SK-N-SH (cell line): Measurements from ENCODE around the gene EFCAB6. TPM values are rescaled to one million over a fixed set of nuclear protein-coding genes. Genes with fewer than 3 reads are reported as not detected.

Experiments
- CTCF ChIA-PET: fragments of 300-600, 350-600 bp; formaldehyde crosslinking; extraction: SDS; loops from one replicate; lab custom pipeline; 2021; lab: Yijun Ruan, JAX
- POLR2A ChIA-PET: fragments of 350-600 bp; sonication (Branson Sonifier 250); formaldehyde crosslinking; extraction: SDS; loops from one replicate; lab custom pipeline; 2020; ENCODE audit warnings: antibody characterized with exemption, inconsistent platforms; lab: Yijun Ruan, JAX
- DNase-seq: peaks from one replicate; pipeline ENCODE4 v3.0.0; 2012
- H2AFZ ChIP-seq: fragments of 200-600 bp; sonication (generic); 2 replicates; pipeline ENCODE4 v1.8.1; 2016; ENCODE audit warnings: antibody characterized with exemption, mild to moderate bottlenecking, low read depth
- H3F3A ChIP-seq: fragments of 200-600 bp; sonication (generic); replicated peaks from 2 replicates; pipeline ENCODE3; 2016; ENCODE audit warnings: antibody characterized with exemption, mild to moderate bottlenecking; ENCODE audit not compliant: insufficient read depth
- H3K27ac ChIP-seq, 2 experiments: fragments of 200-500 bp in 1 of 2; fragments of 200-600 bp in 1 of 2; sonication (Bioruptor generic) in 1 of 2; sonication (generic), shearing (Covaris generic) in 1 of 2; 2 replicates each; pipeline versions ENCODE4 v1.5.1 to v1.6.1; 2014 to 2016; ENCODE audit warnings: low read depth in 2 of 2, inconsistent platforms in 1 of 2, low read length in 1 of 2, mild to moderate bottlenecking in 1 of 2, mixed read lengths in 1 of 2
- H3K27me3 ChIP-seq: fragments of 200-600 bp; sonication (generic), shearing (Covaris generic); 2 replicates; pipeline ENCODE4 v1.6.1; 2016; ENCODE audit warnings: mixed run types; ENCODE audit not compliant: insufficient read depth
- H3K36me3 ChIP-seq, 2 experiments: fragments of 200-500 bp in 1 of 2; fragments of 200-600 bp in 1 of 2; sonication (Bioruptor generic) in 1 of 2; sonication (generic) in 1 of 2; replicated peaks in 1 of 2; 2 replicates each; pipeline versions ENCODE3 to v1.5.1; 2014 to 2016; ENCODE audit warnings: low read length in 1 of 2, mild to moderate bottlenecking in 1 of 2; ENCODE audit not compliant: insufficient read depth in 2 of 2, control insufficient read depth in 1 of 2
- H3K4me1 ChIP-seq, 2 experiments: fragments of 200-500 bp in 1 of 2; fragments of 200-600 bp in 1 of 2; sonication (Bioruptor generic) in 1 of 2; sonication (generic), shearing (Covaris generic) in 1 of 2; 2 replicates each; pipeline versions ENCODE4 v1.5.1 to v1.6.1; 2014 to 2016; ENCODE audit warnings: low read depth in 1 of 2, low read length in 1 of 2, mixed run types in 1 of 2; ENCODE audit not compliant: insufficient read depth in 2 of 2, control insufficient read depth in 1 of 2
- H3K4me2 ChIP-seq: fragments of 200-600 bp; sonication (generic), shearing (Covaris generic); 2 replicates; pipeline ENCODE4 v1.6.1; 2017; ENCODE audit warnings: mixed run types
- H3K4me3 ChIP-seq, 2 experiments: fragments of 200-500 bp in 1 of 2; fragments of 200-600 bp in 1 of 2; sonication (Bioruptor generic) in 1 of 2; sonication (generic), shearing (Covaris generic) in 1 of 2; 2 replicates each; pipeline versions ENCODE4 v1.5.1 to v1.8.1; 2014 to 2016; ENCODE audit warnings: low read depth in 2 of 2, inconsistent platforms in 1 of 2, low read length in 1 of 2, mild to moderate bottlenecking in 1 of 2, mixed read lengths in 1 of 2, moderate library complexity in 1 of 2
- H3K79me2 ChIP-seq: fragments of 200-600 bp; sonication (generic); 2 replicates; pipeline ENCODE4 v1.8.1; 2017; ENCODE audit warnings: mild to moderate bottlenecking; ENCODE audit not compliant: insufficient read depth
- H3K9ac ChIP-seq: fragments of 200-600 bp; sonication (generic); 2 replicates; pipeline ENCODE4 v1.6.1; 2017; ENCODE audit warnings: mixed run types
- H3K9me2 ChIP-seq: fragments of 200-600 bp; sonication (generic); 2 replicates; pipeline ENCODE4 v1.6.1; 2017; ENCODE audit warnings: mixed run types
- H3K9me3 ChIP-seq: fragments of 200-600 bp; sonication (generic); 2 replicates; pipeline ENCODE4 v1.6.1; 2017; ENCODE audit warnings: mixed run types, mild to moderate bottlenecking, moderate library complexity
- H4K20me1 ChIP-seq: fragments of 200-600 bp; sonication (generic); 2 replicates; pipeline ENCODE4 v1.6.1; 2017; ENCODE audit warnings: mild to moderate bottlenecking, mixed run types; ENCODE audit not compliant: insufficient read depth
- FOXJ3 ChIP-seq: sonication (generic); formaldehyde crosslinking; IDR thresholded peaks from 2 replicates; pipeline ENCODE4 v1.5.1; 2020; ENCODE audit warnings: mild to moderate bottlenecking, missing genetic modification reagents
- FOXM1 ChIP-seq: IDR thresholded peaks from 2 replicates; pipeline ENCODE4 v1.4.0; 2012; ENCODE audit warnings: low read depth, mild to moderate bottlenecking
- GATA2 ChIP-seq: sonication (generic); formaldehyde crosslinking; IDR thresholded peaks from 2 replicates; pipeline ENCODE4 v1.5.0; 2020; ENCODE audit warnings: mild to moderate bottlenecking, missing genetic modification reagents
- MAX ChIP-seq: IDR thresholded peaks from 2 replicates; pipeline ENCODE4 v1.4.0; 2012; ENCODE audit warnings: low read depth
- RAD21 ChIP-seq: IDR thresholded peaks from 2 replicates; pipeline ENCODE4 v1.6.1; 2012; ENCODE audit warnings: mild to moderate bottlenecking, low read length
- RCOR1 ChIP-seq: fragments of 150-350 bp; IDR thresholded peaks from 2 replicates; pipeline ENCODE4 v1.6.1; 2017; ENCODE audit warnings: antibody characterized with exemption, low read length
- REST ChIP-seq: IDR thresholded peaks from 2 replicates; pipeline ENCODE4 v1.6.1; 2012; ENCODE audit warnings: mild to moderate bottlenecking, low read depth, low read length, moderate library complexity
- RFX5 ChIP-seq: IDR thresholded peaks from 2 replicates; pipeline ENCODE4 v1.6.1; 2012; ENCODE audit warnings: mild to moderate bottlenecking, improper control_type of control experiment, low read length
- RXRA ChIP-seq: IDR thresholded peaks from 2 replicates; pipeline ENCODE4 v1.4.0; 2012; ENCODE audit warnings: low read depth, mild to moderate bottlenecking, borderline replicate concordance
- SIN3A ChIP-seq: IDR thresholded peaks from 2 replicates; pipeline ENCODE4 v1.6.1; 2012; ENCODE audit warnings: low read depth, mild to moderate bottlenecking, low read length, moderate library complexity, borderline replicate concordance
- TAF1 ChIP-seq: IDR thresholded peaks from 2 replicates; pipeline ENCODE4 v1.6.1; 2012; ENCODE audit warnings: low read depth, mild to moderate bottlenecking, low read length, moderate library complexity, borderline replicate concordance
- WGBS: methylation state at CpG from one replicate; pipeline ENCODE4 v1.1.6; 2017; ENCODE audit warnings: low lambda C conversion rate; 5-methylcytosine and 5-hydroxymethylcytosine counted together
- polyA plus RNA-seq, 3 experiments: library from polyadenylated mRNA; depleted of rRNA; stranded (reverse); fragments of >200 nt; gene quantifications; 2 replicates each; pipeline ENCODE4 v1.2.3, GENCODE V29; 2012

The EFCAB6 gene
- polyA plus RNA-seq, 1 of the 3 experiments (the other 2 are of a cell fraction) = 0.46 TPM

- H3K36me3 ChIP-seq = no peaks in the 10 kb centered on the region
- H3K9ac ChIP-seq = no peak overlapping the region
- ChIA-PET CTCF (interaction anchor here (0.9 kb wide), 1 partner anchor 388 kb away, joined by 3 read pairs; no protein-coding TSS in a partner anchor), POLR2A (no interaction called here)
- no peaks in the 10 kb centered on the region for H3K9me2 ChIP-seq
- no peaks in the 10 kb centered on the region for H3K9me3 ChIP-seq
- H2AFZ ChIP-seq = no peak overlapping the region
- H3K4me3 ChIP-seq = no peak overlapping the region
- no peaks in the 10 kb centered on the region for H3K27me3 ChIP-seq
- no peak for TF ChIP-seq FOXJ3
- TF ChIP-seq RCOR1 = no peak
- H3K79me2 ChIP-seq = no peaks in the 10 kb centered on the region
- DNase-seq = no peak
- H3F3A ChIP-seq = no peaks in the 10 kb centered on the region
- no peaks in the 10 kb centered on the region for H3K4me1 ChIP-seq
- no peak overlapping the region for H3K4me2 ChIP-seq
- no peaks in the 10 kb centered on the region for H4K20me1 ChIP-seq
- 84% methylated on average over 9 of the region's 9 CpGs for WGBS
- no peak overlapping the region for H3K27ac ChIP-seq
Measured at GRCh38 chr22:43776081-43776670, 35.9 kb downstream of the EFCAB6 start.

GRCh38 chr22:43774318-43774915 lies 37.7 kb downstream of the EFCAB6 start:
- no peak for TF ChIP-seq MAX
- no peak for TF ChIP-seq REST
- TF ChIP-seq FOXM1 = no peak
- no peak for TF ChIP-seq TAF1
- TF ChIP-seq RXRA = no peak
- no peak for TF ChIP-seq RAD21
- TF ChIP-seq GATA2 = no peak
- TF ChIP-seq RFX5 = no peak
- TF ChIP-seq SIN3A = no peak
- POLR2A ChIA-PET = no interaction called here
- no peak for DNase-seq
- Histone ChIP-seq H3K4me1 (no peaks in the 10 kb centered on the region), H2AFZ (no peak overlapping the region), H4K20me1 (no peaks in the 10 kb centered on the region), H3K36me3 (no peaks in the 10 kb centered on the region), H3K9ac (no peak overlapping the region), H3K9me2 (no peaks in the 10 kb centered on the region), H3K9me3 (no peaks in the 10 kb centered on the region), H3K27me3 (no peaks in the 10 kb centered on the region), H3K4me2 (no peak overlapping the region), H3K79me2 (no peaks in the 10 kb centered on the region), H3F3A (no peaks in the 10 kb centered on the region), H3K27ac (no peak overlapping the region), H3K4me3 (no peak overlapping the region)
- 91% methylated on average over 12 of the region's 21 CpGs for WGBS
- CTCF ChIA-PET = no interaction called here
